Fibroblast of the conjunctiva (primary cell): ENCODE results near the gene COL17A1.
A peak's percentile ranks its signal among the peaks of the same experiment; 100 is the strongest.

Experiments
- DNase-seq: peaks from one replicate; pipeline ENCODE4 v3.0.0-alpha.2; 2010; ENCODE audit warnings: low read depth

COL17A1 gene

GRCh38 chr10:104032144-104032775, 53.4 kb downstream of the COL17A1 start:
- DNase-seq: no peak

GRCh38 chr10:104031631-104032030, 54.0 kb downstream of the COL17A1 start:
- DNase-seq: no peak

- peak; percentile 38 for DNase-seq
Observed at GRCh38 chr10:104029521-104029860, 56.2 kb downstream of the COL17A1 start.

DNA sequence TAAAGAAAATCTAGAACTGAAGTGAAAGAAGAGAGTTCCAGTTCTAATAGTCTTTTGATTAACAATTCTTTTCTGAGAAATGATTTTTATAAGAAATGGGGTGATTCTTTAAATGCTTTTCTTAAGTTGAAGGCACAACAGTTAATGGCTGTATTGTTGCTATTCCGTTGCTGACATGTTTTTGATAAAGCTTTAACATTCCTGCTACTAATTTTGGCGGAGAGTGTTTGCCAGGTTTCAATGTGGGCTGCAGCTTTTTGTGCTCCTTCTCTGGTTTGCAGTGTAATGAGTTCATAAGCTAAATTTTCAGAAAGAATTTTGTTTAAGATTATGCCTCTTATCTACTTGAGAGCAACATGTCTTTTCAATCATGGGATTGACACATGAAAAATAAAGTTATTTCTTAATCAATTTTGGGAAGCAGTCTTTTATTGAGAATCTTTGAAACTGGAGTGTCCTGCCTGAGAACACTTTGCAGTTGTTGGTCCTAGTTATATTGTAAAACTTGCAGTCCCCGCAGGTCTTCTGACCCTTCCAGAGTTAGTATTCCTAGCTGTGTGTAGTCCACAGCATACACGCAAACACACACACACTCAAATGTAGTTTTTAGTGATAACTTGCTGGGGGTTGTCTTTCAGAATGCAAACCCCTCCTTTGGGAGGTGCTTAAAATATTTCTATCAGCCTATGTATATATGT, 56.7 kb downstream of the COL17A1 start:
- DNase-seq: no peak

DNA sequence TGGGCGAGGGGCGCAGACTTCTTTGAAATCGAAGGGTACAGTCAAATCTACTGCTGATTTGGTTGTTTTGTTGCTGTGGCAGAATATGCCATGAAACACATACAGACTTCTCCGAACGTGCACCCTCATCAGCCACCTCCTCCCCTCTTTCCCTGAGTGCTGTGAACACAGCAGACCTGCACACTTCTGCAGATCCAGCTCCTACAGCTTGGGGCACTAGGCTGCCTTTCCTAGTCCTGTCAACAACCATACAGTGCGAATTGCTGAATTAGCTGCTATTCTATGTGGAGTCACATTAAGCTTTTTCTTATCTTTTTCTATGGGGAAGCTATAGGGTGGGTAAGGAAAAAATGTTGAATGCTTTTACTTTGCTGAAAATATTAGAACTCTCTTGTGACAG, 57.5 kb downstream of the COL17A1 start:
- DNase-seq: peak; percentile 14

- no peak for DNase-seq
Observed at GRCh38 chr10:104026762-104027161, 58.9 kb downstream of the COL17A1 start.

- DNase-seq: no peak
Observed at GRCh38 chr10:104025524-104025923, 60.2 kb downstream of the COL17A1 start.

DNA sequence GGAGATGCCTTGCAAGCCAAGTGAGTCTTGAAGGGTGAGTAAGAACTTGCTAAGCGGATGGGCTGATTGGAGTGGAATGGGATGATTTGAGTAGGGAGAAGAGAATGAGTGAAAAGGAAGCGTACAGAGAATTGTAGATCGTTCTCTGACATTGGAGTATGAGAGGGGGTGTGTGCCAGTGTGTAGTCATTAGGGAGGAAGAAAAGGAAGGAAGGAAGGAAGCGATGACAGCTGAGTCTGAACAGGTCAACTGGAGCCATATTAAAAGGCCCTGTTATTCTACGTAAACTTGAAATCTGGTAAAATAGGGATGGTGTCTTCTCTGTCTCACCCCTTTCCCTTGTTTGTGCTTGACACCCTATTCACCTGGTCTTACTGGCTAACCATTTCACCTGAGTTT, 63.7 kb downstream of the COL17A1 start:
- no peak for DNase-seq

DNA sequence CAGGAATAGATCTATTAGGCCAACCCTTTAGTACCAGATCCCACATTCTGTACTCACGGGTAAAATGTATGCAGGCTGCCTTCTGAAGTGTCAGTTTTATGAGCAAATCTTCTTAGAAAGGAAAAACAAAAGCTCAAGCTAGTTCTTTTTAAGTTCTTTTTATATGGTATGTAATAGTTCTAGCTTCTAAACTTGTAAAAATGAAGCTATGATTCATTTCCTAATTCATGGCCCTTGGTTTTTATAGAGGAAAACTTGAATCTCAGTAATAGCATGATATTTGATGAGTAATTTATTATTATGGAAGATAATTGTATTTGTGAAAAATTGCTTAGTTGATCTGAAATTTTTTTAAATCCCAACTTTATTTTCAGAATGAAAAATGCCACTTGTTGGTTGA, 64.4 kb downstream of the COL17A1 start:
- no peak for DNase-seq

- no peak for DNase-seq
Observed at GRCh38 chr10:104020020-104020419, 65.7 kb downstream of the COL17A1 start.

DNA sequence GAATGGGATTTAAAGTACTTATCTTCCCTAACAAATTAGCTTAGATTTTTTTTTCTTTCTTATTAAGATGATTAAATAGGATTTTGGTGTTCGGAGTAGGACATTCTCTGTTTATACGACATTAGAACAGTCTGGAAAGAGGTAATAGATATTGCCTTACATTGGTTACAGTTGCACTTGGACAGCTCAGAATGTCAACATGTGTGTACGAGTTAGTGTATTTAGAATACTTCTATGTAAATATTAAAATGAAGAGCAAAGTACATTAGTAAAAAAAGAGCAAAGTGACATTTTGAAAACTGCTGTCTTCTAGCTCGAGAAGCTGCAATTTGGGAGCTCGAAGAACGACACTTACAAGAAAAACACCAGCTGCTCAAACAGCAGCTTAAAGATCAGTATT, 67.2 kb downstream of the COL17A1 start:
- DNase-seq: no peak

- DNase-seq: no peak
Observed at GRCh38 chr10:104016661-104017060, 69.0 kb downstream of the COL17A1 start.

GRCh38 chr10:104014176-104014575, 71.5 kb downstream of the COL17A1 start:
- DNase-seq: no peak

DNA sequence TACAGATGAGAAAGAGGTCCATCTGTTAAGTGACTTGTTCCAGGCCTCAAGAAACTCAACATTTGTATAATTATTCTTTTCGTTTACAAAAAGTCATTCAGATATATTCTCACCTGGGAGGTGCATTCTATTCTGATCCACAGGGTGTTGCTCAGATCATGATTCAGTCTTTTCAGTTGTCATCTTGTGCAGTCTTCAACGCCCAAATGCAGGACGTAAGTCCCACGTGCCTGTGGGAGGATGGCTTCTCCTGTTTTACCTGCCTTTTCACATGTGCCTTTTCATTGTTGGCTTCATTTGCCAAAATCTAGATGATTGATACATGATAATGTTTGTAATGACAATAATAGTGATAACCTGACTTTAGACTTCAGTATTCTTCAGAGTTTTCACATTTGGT, 72.2 kb downstream of the COL17A1 start:
- DNase-seq: no peak

DNA sequence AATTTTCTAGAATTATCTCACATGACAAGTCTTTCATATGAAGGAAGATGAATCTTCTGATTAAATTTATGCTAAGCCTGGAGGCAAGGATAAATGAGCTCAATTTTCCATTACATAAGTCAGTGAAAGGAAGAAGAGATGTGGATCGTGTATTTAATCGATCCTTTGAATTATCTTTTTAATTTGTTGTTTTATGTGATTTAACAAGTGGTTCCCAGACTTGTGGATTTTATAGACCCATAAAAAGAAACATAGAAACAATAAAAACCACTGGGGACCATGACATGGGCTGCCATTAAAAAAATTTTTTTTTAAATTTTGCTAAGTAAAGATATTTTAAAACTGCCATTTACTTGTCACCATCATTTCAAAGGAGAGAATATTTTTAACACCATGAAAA, 73.8 kb downstream of the COL17A1 start:
- DNase-seq: no peak

DNA sequence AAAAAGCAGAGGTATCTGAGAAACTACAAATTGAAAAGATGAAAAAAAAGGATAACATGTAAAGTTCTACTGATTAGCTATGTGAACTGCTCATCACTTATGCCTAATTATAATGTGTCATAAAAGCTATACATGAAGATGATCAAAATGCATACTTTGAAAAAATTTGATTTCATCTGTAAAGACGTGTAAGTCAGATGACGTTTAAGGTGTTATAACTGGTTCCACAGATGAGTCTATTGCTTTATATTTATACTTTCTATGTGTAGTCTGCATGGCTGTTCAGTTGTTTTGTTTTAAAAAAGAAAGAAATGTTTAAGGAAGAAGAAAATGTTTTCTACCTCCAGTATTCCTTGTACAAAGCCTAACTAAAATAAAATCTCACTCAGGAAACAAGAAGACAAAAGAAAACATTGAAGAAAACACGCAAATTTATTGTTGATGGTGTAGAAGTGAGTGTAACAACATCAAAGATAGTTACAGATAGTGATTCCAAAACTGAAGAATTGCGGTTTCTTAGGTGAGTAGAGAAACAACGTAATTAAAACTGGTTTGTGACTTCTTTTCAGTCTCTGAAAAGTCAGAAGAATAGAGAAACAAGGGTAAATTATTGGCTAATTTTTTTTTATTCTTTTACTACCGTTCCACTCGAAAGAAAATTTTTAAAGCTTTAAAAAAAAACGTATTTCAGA, 80.4 kb downstream of the COL17A1 start:
- no peak for DNase-seq

DNA sequence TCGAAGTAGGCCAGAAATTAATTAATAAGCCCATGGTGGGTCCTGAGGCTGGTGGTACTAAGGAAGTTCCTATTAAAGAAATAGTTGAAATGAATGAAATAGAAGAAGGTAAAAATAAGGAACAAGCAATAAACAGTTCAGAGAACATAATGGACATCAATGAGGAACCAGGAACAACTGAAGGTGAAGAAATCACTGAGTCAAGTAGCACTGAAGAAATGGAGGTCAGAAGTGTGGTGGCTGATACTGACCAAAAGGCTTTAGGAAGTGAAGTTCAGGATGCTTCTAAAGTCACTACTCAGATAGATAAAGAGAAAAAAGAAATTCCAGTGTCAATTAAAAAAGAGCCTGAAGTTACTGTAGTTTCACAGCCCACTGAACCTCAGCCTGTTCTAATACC, 82.8 kb downstream of the COL17A1 start:
- no peak for DNase-seq

DNA sequence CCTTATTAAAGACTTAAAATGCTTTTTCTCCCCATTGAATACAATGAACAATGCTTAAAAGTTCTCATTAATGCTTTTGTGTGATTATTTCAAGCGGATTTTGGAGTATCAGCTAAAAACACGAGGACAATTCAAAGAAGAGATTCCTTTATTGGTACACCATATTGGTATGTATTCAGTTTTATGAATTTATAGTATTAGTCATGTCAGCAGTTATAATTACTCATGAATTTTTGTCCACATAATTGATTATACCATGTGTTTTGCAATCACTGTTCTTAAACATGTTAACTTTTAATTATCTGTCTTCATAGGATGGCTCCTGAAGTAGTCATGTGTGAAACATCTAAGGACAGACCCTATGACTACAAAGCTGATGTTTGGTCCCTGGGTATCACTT, 86.9 kb downstream of the COL17A1 start:
- no peak for DNase-seq

DNA sequence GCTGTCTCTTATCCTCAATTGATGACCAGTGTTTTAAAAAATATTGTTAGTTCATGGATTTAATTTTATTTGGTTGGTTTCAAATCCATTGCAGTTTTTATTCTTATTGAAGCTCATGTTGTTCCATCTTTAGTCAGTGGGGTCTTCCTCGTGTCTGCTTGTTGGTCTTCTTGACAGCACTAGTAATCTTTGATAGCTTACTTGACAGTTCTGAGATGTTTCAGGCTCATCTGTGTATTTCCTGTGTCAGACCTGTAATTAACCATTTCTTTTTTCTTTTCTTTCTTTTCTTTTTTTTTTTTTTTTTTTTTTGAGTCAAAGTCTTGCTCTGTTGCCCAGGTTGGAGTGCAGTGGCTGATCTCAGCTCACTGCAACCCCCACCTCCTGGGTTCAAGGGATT, 90.5 kb downstream of the COL17A1 start:
- DNase-seq: no peak

DNA sequence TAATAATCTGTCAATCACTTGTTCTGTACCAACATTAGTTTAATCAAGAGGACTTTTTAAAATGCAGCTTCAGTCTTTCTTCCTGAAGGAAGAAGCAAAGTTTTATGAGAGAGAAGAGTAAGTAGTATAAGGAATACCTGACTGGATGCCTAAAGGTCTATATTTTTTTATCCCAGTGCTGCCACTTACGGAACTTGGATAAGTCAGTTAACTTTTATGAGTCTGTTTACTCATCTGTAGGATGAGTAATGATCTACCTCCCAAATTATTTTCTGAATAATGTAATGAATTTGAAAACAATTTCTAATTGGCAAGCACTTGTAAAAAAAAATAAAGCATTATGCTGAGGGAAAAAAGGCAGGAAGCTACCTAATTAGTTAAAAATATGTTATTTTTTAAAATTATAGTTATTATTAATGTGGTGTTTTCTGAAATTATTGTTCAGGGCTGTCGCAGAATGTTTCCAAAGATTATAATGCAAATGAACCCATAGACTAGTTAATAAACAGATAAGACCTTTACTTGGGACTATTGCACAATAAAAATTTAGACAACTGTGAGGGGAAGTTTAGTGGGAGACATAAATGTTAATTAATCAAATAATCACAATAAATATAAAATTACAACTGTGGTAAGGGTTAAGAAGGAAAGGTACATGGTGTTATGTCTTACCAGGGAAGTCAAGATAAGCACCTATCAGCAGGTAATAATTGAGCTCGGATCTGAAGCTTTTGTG, 94.1 kb downstream of the COL17A1 start:
- no peak for DNase-seq

DNA sequence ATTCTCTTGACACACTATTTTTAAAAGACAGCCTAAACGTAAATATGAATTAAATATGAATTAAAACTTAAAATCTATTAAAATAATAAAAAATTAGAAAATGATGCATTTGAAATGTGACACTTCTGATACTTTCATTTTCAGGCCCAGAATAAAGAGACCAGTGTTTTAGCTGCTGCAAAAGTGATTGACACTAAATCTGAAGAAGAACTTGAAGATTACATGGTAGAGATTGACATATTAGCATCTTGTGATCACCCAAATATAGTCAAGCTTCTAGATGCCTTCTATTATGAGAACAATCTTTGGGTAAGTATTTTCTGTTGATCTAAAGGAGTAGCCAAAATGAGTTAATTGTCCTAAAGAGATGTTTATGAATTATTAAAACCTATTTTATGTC, 95.1 kb downstream of the COL17A1 start:
- no peak for DNase-seq

- no peak for DNase-seq
Observed at GRCh38 chr10:103990121-103990520, 95.6 kb downstream of the COL17A1 start.

GRCh38 chr10:103986360-103986759, 99.3 kb downstream of the COL17A1 start:
- no peak for DNase-seq
